NCI-H2107 (cell line): ENCODE results near the gene LIM2.

Experiments
- DNase-seq: peaks from one replicate; lab custom pipeline; 2025; lab: John Stamatoyannopoulos, UW

The LIM2 gene

GRCh38 chr19:51339687-51340656, 47.8 kb downstream of the LIM2 start:
- no peak for DNase-seq

- no peak for DNase-seq
Measured at GRCh38 chr19:51339313-51339686, 48.5 kb downstream of the LIM2 start.

- DNase-seq, result no peak
Measured at GRCh38 chr19:51338563-51339312, 49.0 kb downstream of the LIM2 start.

DNA sequence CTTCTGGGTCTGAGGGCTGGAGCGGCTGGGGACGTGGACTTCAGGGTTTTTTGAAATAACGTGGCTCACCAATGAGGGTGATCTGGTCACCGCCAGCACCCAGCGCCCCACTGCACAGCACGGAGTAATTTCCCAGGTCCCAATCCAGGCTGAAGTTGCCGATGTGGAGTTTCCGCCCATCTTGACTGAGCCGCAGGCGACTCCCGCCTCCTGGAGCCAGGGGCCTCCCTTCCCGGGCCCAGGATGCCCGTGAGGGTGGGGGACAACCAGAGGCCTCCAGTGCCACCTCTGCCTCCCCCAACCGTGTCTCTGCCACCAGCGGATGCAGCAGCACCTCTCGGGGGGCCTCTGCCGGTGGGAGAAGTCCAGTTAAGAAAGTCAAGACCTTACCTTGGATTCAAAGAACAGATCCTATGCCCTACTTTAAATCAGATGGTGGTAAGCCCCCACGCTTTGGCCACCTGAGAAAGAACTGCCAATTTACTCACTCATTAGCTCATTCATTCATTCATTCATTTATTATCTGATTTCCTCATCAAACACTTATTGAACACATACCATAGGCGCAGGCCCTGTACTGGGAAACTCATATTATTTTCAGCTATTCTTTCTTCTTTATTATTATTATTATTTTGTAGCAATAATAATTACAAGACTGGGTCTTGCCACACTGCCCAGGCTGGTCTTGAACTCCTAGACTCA, 49.8 kb downstream of the LIM2 start:
- no peak for DNase-seq

DNA sequence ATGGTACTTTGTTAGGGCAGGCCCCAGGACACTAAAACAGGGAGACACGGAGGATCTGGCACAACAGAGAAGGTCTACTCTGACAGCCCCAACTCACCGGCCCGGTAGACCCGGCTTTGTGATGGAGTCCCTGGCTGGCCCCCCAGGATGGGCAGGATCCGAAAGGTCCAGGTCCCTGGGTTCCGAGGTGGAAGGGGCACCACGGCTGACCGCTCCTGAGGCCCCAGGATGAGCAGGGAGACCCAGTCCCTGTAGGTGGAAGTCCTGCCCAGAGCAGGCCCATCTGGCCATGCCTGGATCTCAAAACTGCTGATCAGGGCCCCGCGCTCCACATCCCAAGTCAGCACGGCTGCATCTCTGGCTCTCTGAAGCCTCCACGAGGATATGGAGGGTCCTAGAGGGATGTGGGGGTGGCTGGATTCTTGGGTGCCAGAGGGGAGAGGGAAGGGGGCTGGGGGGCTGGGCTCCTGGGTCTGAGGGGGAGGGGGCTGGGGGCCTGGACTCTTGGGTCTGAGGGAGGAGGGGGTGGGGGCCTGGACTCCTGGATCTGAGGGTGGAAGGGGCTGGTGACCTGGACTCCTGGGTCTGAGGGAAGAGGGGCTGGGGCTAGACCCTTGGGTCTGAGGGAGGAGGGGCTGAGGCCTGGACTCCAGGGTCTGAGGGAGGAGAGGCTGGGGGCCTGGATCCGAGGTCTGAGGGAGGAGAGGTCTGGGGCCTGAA, 50.5 kb downstream of the LIM2 start:
- no peak for DNase-seq

DNA sequence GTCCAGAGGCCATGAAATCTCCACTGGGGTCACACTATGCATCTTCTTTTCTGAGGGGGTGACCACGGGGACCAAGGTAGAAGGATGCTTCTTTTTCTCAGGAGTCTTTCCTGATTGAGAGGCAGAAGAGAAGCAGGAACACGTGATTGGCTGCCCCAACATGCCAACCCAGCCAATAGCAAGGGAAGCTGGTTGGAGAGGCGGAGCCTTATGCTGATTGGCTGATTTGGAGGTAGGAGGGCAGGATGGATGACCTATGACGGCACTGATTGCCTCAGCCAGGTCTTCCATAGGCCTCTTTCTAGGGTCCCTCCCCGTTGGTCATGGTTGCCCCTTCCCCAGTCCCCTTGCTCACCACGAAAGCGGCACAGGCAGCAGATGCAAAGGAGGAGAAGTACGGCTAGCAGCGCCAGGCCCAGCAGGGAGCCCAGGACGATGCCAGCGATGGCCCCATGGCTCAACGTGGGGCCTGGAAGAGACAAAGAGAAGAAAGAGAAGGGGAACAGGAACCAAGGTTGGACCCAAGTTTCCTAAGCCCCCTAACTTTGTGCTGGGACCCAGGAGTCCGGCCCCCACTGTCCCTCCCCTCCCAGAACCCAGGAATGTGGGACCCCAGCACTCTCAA, 53.8 kb downstream of the LIM2 start:
- DNase-seq, result no peak

DNA sequence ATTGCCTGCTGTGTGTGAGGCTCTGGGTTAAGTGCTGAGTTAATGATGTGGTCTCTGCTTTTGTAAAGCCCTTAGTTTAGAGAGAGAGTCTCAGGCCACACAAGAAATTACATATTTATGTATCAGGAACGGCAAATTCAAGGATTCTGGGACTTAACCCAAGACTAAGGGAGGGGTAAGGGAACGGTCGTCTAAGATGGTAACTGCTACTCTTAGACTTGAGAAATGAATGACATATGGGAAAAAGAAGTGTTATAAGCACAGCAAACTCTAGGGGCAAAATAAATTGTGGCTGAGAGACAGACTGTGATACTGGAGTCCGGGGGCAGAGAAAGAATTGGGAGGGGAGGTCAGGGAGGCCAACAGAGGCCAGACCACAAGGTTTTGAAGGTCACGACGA, 56.1 kb downstream of the LIM2 start:
- no peak for DNase-seq

GRCh38 chr19:51331193-51331592, 56.6 kb downstream of the LIM2 start:
- no peak for DNase-seq

DNA sequence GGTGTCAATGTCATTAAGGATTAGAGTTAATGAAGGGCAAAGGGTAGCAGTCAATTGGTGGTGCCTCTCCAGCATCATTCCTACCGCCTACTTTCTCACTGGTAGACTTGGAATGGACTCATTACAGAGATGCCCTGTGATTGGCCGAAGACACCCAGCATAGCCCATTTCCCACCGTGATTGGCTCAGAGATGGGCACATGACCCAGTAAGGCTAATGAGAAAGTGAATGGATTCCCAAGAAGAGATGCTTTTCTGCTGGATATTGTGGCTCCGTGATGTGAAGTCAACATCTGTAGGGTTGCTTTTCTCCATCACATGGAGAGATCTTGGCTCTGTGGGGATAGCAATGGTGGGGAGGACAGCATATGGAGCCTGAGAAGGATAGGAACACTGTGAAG, 57.4 kb downstream of the LIM2 start:
- no peak for DNase-seq
